Neural cell (in vitro differentiated cells): Measurements from ENCODE around the gene THRB. TPM values are rescaled to one million over a fixed set of nuclear protein-coding genes. Genes with fewer than 3 reads are reported as not detected.
"Not testable (repeated sequence)": the region's sequence is repeated elsewhere in the genome, so short reads cannot be mapped to it uniquely, and the experiment has no call there.

Experiments used
- H2AFZ ChIP-seq: fragments of 200-600, 300-800 bp; sonication (generic), shearing (Covaris generic); 2 replicates; pipeline ENCODE4 v1.6.0; 2014; ENCODE audit warnings: low read depth, mild to moderate bottlenecking, antibody characterized with exemption, low read length, moderate library complexity
- H3F3A ChIP-seq: fragments of 200-600 bp; shearing (Covaris generic); 2 replicates; pipeline ENCODE4 v1.6.1; 2016; ENCODE audit warnings: mild to moderate bottlenecking, moderate library complexity, mixed read lengths, antibody characterized with exemption, low read length; ENCODE audit not compliant: insufficient read depth, poor library complexity, severe bottlenecking
- H3K27ac ChIP-seq: fragments of 200-600, 300-800 bp; sonication (generic), shearing (Covaris generic); 2 replicates; pipeline ENCODE4 v1.5.1; 2014; ENCODE audit warnings: mild to moderate bottlenecking, low read length, moderate library complexity
- H3K27me3 ChIP-seq: fragments of 300-800, 200-600 bp; sonication (generic), shearing (Covaris generic); 2 replicates; pipeline ENCODE4 v1.6.0; 2014; ENCODE audit warnings: mild to moderate bottlenecking, low read depth, low read length, moderate library complexity; ENCODE audit not compliant: insufficient read depth
- H3K36me3 ChIP-seq: fragments of 300-800, 200-600 bp; sonication (generic), shearing (Covaris generic); 2 replicates; pipeline ENCODE4 v1.5.1; 2014; ENCODE audit warnings: mild to moderate bottlenecking, antibody characterized with exemption, low read length, moderate library complexity; ENCODE audit not compliant: insufficient read depth
- H3K4me2 ChIP-seq: fragments of 300-800, 200-600 bp; sonication (generic), shearing (Covaris generic); 2 replicates; pipeline ENCODE4 v1.6.0; 2014; ENCODE audit warnings: mild to moderate bottlenecking, low read length
- H3K4me3 ChIP-seq: fragments of 300-800, 200-600 bp; sonication (generic), shearing (Covaris generic); 2 replicates; pipeline ENCODE4 v1.5.1; 2014; ENCODE audit warnings: mild to moderate bottlenecking, low read length, moderate library complexity
- H3K79me2 ChIP-seq: fragments of 200-600 bp; shearing (Covaris generic); replicated peaks from 2 replicates; pipeline ENCODE4 v1.6.0; 2014; ENCODE audit warnings: mild to moderate bottlenecking, low read length, moderate library complexity; ENCODE audit not compliant: insufficient read depth
- H3K9ac ChIP-seq: fragments of 300-800, 200-600 bp; sonication (generic), shearing (Covaris generic); 2 replicates; pipeline ENCODE4 v1.6.1; 2016; ENCODE audit warnings: mild to moderate bottlenecking, low read length, mixed read lengths
- H3K9me2 ChIP-seq: fragments of 200-600 bp; shearing (Covaris generic); 2 replicates; pipeline ENCODE4 v1.6.1; 2016; ENCODE audit warnings: mild to moderate bottlenecking, low read length, mixed read lengths; ENCODE audit not compliant: insufficient read depth
- H3K9me3 ChIP-seq: fragments of 200-600, 300-800 bp; sonication (generic), shearing (Covaris generic); 2 replicates; pipeline ENCODE4 v1.6.1; 2016; ENCODE audit warnings: mild to moderate bottlenecking, mixed run types, low read length, moderate library complexity, mixed read lengths
- H4K20me1 ChIP-seq: fragments of 200-600 bp; shearing (Covaris generic); 2 replicates; pipeline ENCODE4 v1.6.1; 2016; ENCODE audit warnings: mild to moderate bottlenecking, mixed run types; ENCODE audit not compliant: insufficient read depth
- CTCF ChIP-seq: fragments of 450-650 bp; IDR thresholded peaks from 2 replicates; pipeline ENCODE4 v1.5.1; 2014; ENCODE audit warnings: antibody characterized with exemption, mild to moderate bottlenecking, moderate library complexity; ENCODE audit not compliant: poor library complexity, severe bottlenecking
- EP300 ChIP-seq: fragments of 450-650 bp; conservative IDR thresholded peaks from 2 replicates; pipeline ENCODE4 v1.6.1; 2014; ENCODE audit warnings: antibody characterized with exemption, mild to moderate bottlenecking, moderate library complexity; ENCODE audit not compliant: poor library complexity, severe bottlenecking
- EZH2 ChIP-seq: fragments of 200-600, 300-800 bp; shearing (Covaris generic), sonication (generic); IDR thresholded peaks from 2 replicates; pipeline ENCODE4 v1.6.1; 2014; ENCODE audit warnings: antibody characterized with exemption, low read length, borderline replicate concordance, mild to moderate bottlenecking; ENCODE audit not compliant: insufficient read depth, poor library complexity, severe bottlenecking
- MXI1 ChIP-seq: fragments of 450-650 bp; conservative IDR thresholded peaks from 2 replicates; pipeline ENCODE4 v1.6.1; 2014; ENCODE audit warnings: antibody characterized with exemption, mild to moderate bottlenecking; ENCODE audit not compliant: poor library complexity, severe bottlenecking
- POLR2AphosphoS5 ChIP-seq: IDR thresholded peaks from 2 replicates; pipeline ENCODE4 v1.6.1; 2012
- RAD21 ChIP-seq: fragments of 450-650 bp; conservative IDR thresholded peaks from 2 replicates; pipeline ENCODE4 v1.6.1; 2014; ENCODE audit warnings: antibody characterized with exemption, mild to moderate bottlenecking, moderate library complexity
- SMC3 ChIP-seq: fragments of 450-650 bp; conservative IDR thresholded peaks from 2 replicates; pipeline ENCODE4 v1.6.1; 2014; ENCODE audit warnings: antibody characterized with exemption, mild to moderate bottlenecking, moderate library complexity; ENCODE audit not compliant: poor library complexity
- TAF1 ChIP-seq: IDR thresholded peaks from 2 replicates; pipeline ENCODE4 v1.6.1; 2012; ENCODE audit warnings: low read depth
- polyA plus RNA-seq: library from polyadenylated mRNA; depleted of rRNA; stranded (reverse); fragments of >200 nt; gene quantifications from 2 replicates; pipeline ENCODE4 v1.2.3, GENCODE V29; 2014
- TF ChIP-seq, protein P1 (sequence below): IDR thresholded peaks from 2 replicates; pipeline ENCODE4 v1.6.1; 2012; ENCODE audit warnings: borderline replicate concordance

Gene THRB
- polyA plus RNA-seq, 1 donor from 2014 or later = 1.7 TPM

GRCh38 chr3:24094818-24095217 lies 399.8 kb downstream of the THRB start:
- H3F3A ChIP-seq, H3K36me3 ChIP-seq, H3K4me2 ChIP-seq, H3K9me2 ChIP-seq, H3K79me2 ChIP-seq, H3K9me3 ChIP-seq, H3K4me3 ChIP-seq, H3K27me3 ChIP-seq, H3K27ac ChIP-seq, H2AFZ ChIP-seq, H4K20me1 ChIP-seq, H3K9ac ChIP-seq: not testable (repeated sequence)

GRCh38 chr3:24088782-24089181 lies 405.9 kb downstream of the THRB start:
- no peaks in the 10 kb centered on the region for H3F3A ChIP-seq
- no peaks in the 10 kb centered on the region for H3K9me3 ChIP-seq
- no peaks in the 10 kb centered on the region for H3K79me2 ChIP-seq
- H3K9me2 ChIP-seq = no peaks in the 10 kb centered on the region
- no peaks in the 10 kb centered on the region for H4K20me1 ChIP-seq
- H3K4me2 ChIP-seq = no peak overlapping the region
- no peak overlapping the region for H2AFZ ChIP-seq
- no peak overlapping the region for H3K27ac ChIP-seq
- TF ChIP-seq POLR2AphosphoS5 = no peak
- H3K36me3 ChIP-seq = no peaks in the 10 kb centered on the region
- no peaks in the 10 kb centered on the region for H3K27me3 ChIP-seq
- no peak overlapping the region for H3K4me3 ChIP-seq
- no peak overlapping the region for H3K9ac ChIP-seq

GRCh38 chr3:24087469-24087868 lies 407.2 kb downstream of the THRB start:
- no peaks in the 10 kb centered on the region for H3K9me3 ChIP-seq
- no peaks in the 10 kb centered on the region for H4K20me1 ChIP-seq
- H3K4me2 ChIP-seq = no peak overlapping the region
- H3K27ac ChIP-seq = no peak overlapping the region
- TF ChIP-seq, protein P1, sequence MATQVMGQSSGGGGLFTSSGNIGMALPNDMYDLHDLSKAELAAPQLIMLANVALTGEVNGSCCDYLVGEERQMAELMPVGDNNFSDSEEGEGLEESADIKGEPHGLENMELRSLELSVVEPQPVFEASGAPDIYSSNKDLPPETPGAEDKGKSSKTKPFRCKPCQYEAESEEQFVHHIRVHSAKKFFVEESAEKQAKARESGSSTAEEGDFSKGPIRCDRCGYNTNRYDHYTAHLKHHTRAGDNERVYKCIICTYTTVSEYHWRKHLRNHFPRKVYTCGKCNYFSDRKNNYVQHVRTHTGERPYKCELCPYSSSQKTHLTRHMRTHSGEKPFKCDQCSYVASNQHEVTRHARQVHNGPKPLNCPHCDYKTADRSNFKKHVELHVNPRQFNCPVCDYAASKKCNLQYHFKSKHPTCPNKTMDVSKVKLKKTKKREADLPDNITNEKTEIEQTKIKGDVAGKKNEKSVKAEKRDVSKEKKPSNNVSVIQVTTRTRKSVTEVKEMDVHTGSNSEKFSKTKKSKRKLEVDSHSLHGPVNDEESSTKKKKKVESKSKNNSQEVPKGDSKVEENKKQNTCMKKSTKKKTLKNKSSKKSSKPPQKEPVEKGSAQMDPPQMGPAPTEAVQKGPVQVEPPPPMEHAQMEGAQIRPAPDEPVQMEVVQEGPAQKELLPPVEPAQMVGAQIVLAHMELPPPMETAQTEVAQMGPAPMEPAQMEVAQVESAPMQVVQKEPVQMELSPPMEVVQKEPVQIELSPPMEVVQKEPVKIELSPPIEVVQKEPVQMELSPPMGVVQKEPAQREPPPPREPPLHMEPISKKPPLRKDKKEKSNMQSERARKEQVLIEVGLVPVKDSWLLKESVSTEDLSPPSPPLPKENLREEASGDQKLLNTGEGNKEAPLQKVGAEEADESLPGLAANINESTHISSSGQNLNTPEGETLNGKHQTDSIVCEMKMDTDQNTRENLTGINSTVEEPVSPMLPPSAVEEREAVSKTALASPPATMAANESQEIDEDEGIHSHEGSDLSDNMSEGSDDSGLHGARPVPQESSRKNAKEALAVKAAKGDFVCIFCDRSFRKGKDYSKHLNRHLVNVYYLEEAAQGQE = no peak
- TF ChIP-seq SMC3 (no peak), POLR2AphosphoS5 (no peak), EP300 (no peak), RAD21 (no peak), TAF1 (no peak), EZH2 (no peak), CTCF (no peak), MXI1 (no peak)
- no peak overlapping the region for H3K9ac ChIP-seq
- H3K79me2 ChIP-seq = no peaks in the 10 kb centered on the region
- no peaks in the 10 kb centered on the region for H3F3A ChIP-seq
- no peaks in the 10 kb centered on the region for H3K9me2 ChIP-seq
- H2AFZ ChIP-seq = no peak overlapping the region
- H3K36me3 ChIP-seq = no peaks in the 10 kb centered on the region
- H3K27me3 ChIP-seq = no peaks in the 10 kb centered on the region
- H3K4me3 ChIP-seq = no peak overlapping the region
